H9 (cell line): Measurements from ENCODE around the gene ZNF521. TPM values are rescaled to one million over a fixed set of nuclear protein-coding genes. Genes with fewer than 3 reads are reported as not detected.

Source experiments
- DNase-seq: peaks from one replicate; pipeline ENCODE4 v3.0.0-alpha.2; 2017
- H2AFZ ChIP-seq: one replicate; pipeline ENCODE4 v1.6.1; 2013; ENCODE audit warnings: mild to moderate bottlenecking, low read length, control low read depth, moderate library complexity
- H2AK5ac ChIP-seq: 2 replicates; pipeline ENCODE4 v1.6.1; 2013; ENCODE audit warnings: low read length, control low read depth, mixed read lengths; ENCODE audit not compliant: insufficient read length
- H2BK120ac ChIP-seq: one replicate; pipeline ENCODE4 v1.6.1; 2013; ENCODE audit warnings: low read depth, mild to moderate bottlenecking, low read length, control low read depth, inconsistent platforms; ENCODE audit not compliant: poor library complexity, severe bottlenecking
- H2BK12ac ChIP-seq: 2 replicates; pipeline ENCODE4 v1.6.1; 2013; ENCODE audit warnings: low read length, control low read depth, mixed read lengths, low read depth; ENCODE audit not compliant: insufficient read length
- H2BK15ac ChIP-seq: 2 replicates; pipeline ENCODE4 v1.6.1; 2013; ENCODE audit warnings: low read depth, low read length, control low read depth
- H2BK20ac ChIP-seq: one replicate; pipeline ENCODE4 v1.6.1; 2013; ENCODE audit warnings: low read depth, mild to moderate bottlenecking, low read length, control low read depth, inconsistent platforms; ENCODE audit not compliant: poor library complexity, severe bottlenecking
- H2BK5ac ChIP-seq: 2 replicates; pipeline ENCODE4 v1.6.1; 2013; ENCODE audit warnings: low read length, control low read depth, mixed read lengths; ENCODE audit not compliant: insufficient read length
- H3K14ac ChIP-seq: 2 replicates; pipeline ENCODE4 v1.6.1; 2013; ENCODE audit warnings: low read length, control low read depth; ENCODE audit not compliant: insufficient read depth
- H3K18ac ChIP-seq: 2 replicates; pipeline ENCODE4 v1.6.1; 2013; ENCODE audit warnings: low read depth, mild to moderate bottlenecking, mixed read lengths, low read length, control low read depth; ENCODE audit not compliant: insufficient read length
- H3K23ac ChIP-seq: 2 replicates; pipeline ENCODE4 v1.6.1; 2013; ENCODE audit warnings: low read length, control low read depth, mixed read lengths, low read depth; ENCODE audit not compliant: insufficient read length
- H3K23me2 ChIP-seq: 2 replicates; pipeline ENCODE4 v1.6.1; 2013; ENCODE audit warnings: low read depth, mild to moderate bottlenecking, mixed read lengths, low read length, control low read depth; ENCODE audit not compliant: insufficient read length, poor library complexity, severe bottlenecking
- H3K27ac ChIP-seq: 2 replicates; pipeline ENCODE4 v1.5.1; 2013; ENCODE audit warnings: low read length, control low read depth, mixed read lengths, low read depth; ENCODE audit not compliant: insufficient read length
- H3K27me3 ChIP-seq: 2 replicates; pipeline ENCODE4 v1.6.1; 2013; ENCODE audit warnings: low read length, control low read depth, inconsistent platforms; ENCODE audit not compliant: insufficient read depth
- H3K4ac ChIP-seq: 2 replicates; pipeline ENCODE4 v1.6.1; 2013; ENCODE audit warnings: low read depth, mild to moderate bottlenecking, control low read depth, inconsistent platforms, low read length, moderate library complexity
- H3K4me1 ChIP-seq: 2 replicates; pipeline ENCODE4 v1.6.1; 2013; ENCODE audit warnings: low read length, control low read depth, inconsistent platforms; ENCODE audit not compliant: insufficient read depth
- H3K4me2 ChIP-seq: 2 replicates; pipeline ENCODE4 v1.6.1; 2013; ENCODE audit warnings: low read length, control low read depth, mixed read lengths; ENCODE audit not compliant: insufficient read length, insufficient read depth
- H3K56ac ChIP-seq: 2 replicates; pipeline ENCODE4 v1.6.1; 2013; ENCODE audit warnings: low read depth, mild to moderate bottlenecking, mixed read lengths, low read length, control low read depth; ENCODE audit not compliant: insufficient read length
- H3K79me1 ChIP-seq: 2 replicates; pipeline ENCODE4 v1.6.1; 2013; ENCODE audit warnings: low read depth, mild to moderate bottlenecking, moderate library complexity, low read length, control low read depth, inconsistent platforms; ENCODE audit not compliant: insufficient read depth, poor library complexity, severe bottlenecking
- H3K79me2 ChIP-seq: 2 replicates; pipeline ENCODE4 v1.6.1; 2013; ENCODE audit warnings: low read length, control low read depth, inconsistent platforms; ENCODE audit not compliant: insufficient read depth
- H3K9ac ChIP-seq: 2 replicates; pipeline ENCODE4 v1.6.1; 2013; ENCODE audit warnings: low read length, control low read depth, mixed read lengths; ENCODE audit not compliant: insufficient read length; ENCODE audit errors: extremely low read depth
- H3K9me3 ChIP-seq: one replicate; pipeline ENCODE4 v1.6.1; 2013; ENCODE audit warnings: low read depth, low read length, inconsistent platforms; ENCODE audit not compliant: control insufficient read depth
- H3T11ph ChIP-seq: one replicate; pipeline ENCODE4 v1.6.1; 2013; ENCODE audit warnings: mild to moderate bottlenecking, low read length, control low read depth, inconsistent platforms
- H4K20me1 ChIP-seq: one replicate; pipeline ENCODE4 v1.6.1; 2013; ENCODE audit not compliant: control insufficient read depth, insufficient read length, insufficient read depth
- H4K5ac ChIP-seq: 2 replicates; pipeline ENCODE4 v1.6.1; 2013; ENCODE audit warnings: low read depth, mild to moderate bottlenecking, mixed read lengths, low read length, control low read depth; ENCODE audit not compliant: insufficient read length
- H4K8ac ChIP-seq: replicated peaks from 2 replicates; pipeline ENCODE4 v1.6.1; 2013; ENCODE audit warnings: low read length, control low read depth, mixed read lengths, low read depth; ENCODE audit not compliant: insufficient read length
- H4K91ac ChIP-seq: 2 replicates; pipeline ENCODE4 v1.6.1; 2013; ENCODE audit warnings: low read depth, mild to moderate bottlenecking, moderate library complexity, mixed read lengths, low read length, control low read depth; ENCODE audit not compliant: insufficient read length
- H3K27ac Mint-ChIP-seq, 3 experiments: 2 replicates in 2 of 3; 3 replicates in 1 of 3; pipeline ENCODE4 v1.8.0; 2020 to 2021; ENCODE audit warnings: mixed read lengths in 3 of 3, mild to moderate bottlenecking in 1 of 3, moderate library complexity in 1 of 3
- H3K27me3 Mint-ChIP-seq: 2 replicates; pipeline ENCODE4 v1.8.0; 2021; ENCODE audit warnings: low read depth, mild to moderate bottlenecking, moderate library complexity, mixed read lengths
- H3K36me3 Mint-ChIP-seq, 3 experiments: 2 replicates in 2 of 3; 3 replicates in 1 of 3; pipeline ENCODE4 v1.8.0; 2020 to 2021; ENCODE audit warnings: low read depth in 3 of 3, mixed read lengths in 3 of 3; ENCODE audit not compliant: insufficient read depth in 1 of 3
- H3K4me1 Mint-ChIP-seq, 2 experiments: 2 replicates each; pipeline ENCODE4 v1.8.0; 2020; ENCODE audit warnings: mixed read lengths in 2 of 2
- H3K4me3 Mint-ChIP-seq, 2 experiments: 2 replicates in 1 of 2; 3 replicates in 1 of 2; pipeline ENCODE4 v1.8.0; 2020 to 2021; ENCODE audit warnings: mild to moderate bottlenecking in 2 of 2, mixed read lengths in 2 of 2, moderate library complexity in 1 of 2
- H3K9me3 Mint-ChIP-seq, 2 experiments: 2 replicates in 1 of 2; 3 replicates in 1 of 2; pipeline ENCODE4 v1.8.0; 2020; ENCODE audit warnings: mild to moderate bottlenecking in 2 of 2, mixed read lengths in 2 of 2, moderate library complexity in 1 of 2
- CTCF ChIP-seq: fragments of 200-600 bp; sonication (generic); conservative IDR thresholded peaks from 3 replicates; pipeline ENCODE4 v1.8.0; 2021; ENCODE audit warnings: antibody characterized with exemption, mild to moderate bottlenecking
- WGBS: extraction: QIAGEN DNeasy Blood & Tissue Kit; methylation state at CpG from one replicate; pipeline ENCODE4 v1.1.7; 2013; ENCODE audit warnings: missing lambda C conversion rate, low lambda C conversion rate, mixed read lengths; ENCODE audit not compliant: insufficient read length; ENCODE audit errors: extremely low coverage; 5-methylcytosine and 5-hydroxymethylcytosine counted together
- total RNA-seq: library from RNA; stranded (reverse); gene quantifications from 2 replicates; pipeline ENCODE4 v1.2.1, GENCODE V29; 2021

The ZNF521 gene
- total RNA-seq, 1 experiment from 2014 or later, result 3.3 TPM

DNA sequence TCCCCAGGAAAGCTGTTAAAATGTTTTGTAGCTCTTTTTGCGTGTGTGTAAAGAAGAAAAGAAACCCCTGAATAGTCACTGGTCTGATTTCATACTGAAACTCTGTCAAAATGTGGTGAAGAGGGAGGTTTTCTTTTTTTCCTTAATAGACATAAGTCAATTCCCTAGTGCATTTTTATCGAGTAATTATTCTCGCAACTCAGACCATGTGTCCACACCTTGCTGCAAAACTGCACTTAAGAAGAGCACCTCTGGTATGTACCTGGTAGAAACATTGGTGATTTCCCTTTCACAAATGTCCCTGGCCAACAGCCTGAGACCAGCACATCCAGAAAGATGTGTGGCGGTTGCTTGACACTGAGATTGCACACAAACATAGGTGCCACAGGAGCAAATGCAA lies 159.9 kb downstream of the ZNF521 start:
- Histone ChIP-seq H3K23ac (no peak overlapping the region), H2BK5ac (no peak overlapping the region), H2BK12ac (no peak overlapping the region), H3K9ac (no peak overlapping the region), H4K5ac (no peak overlapping the region), H3K14ac (no peak overlapping the region), H4K8ac (no peak overlapping the region), H2BK15ac (no peak overlapping the region), H3K9me3 (no peaks in the 10 kb centered on the region), H4K20me1 (no peaks in the 10 kb centered on the region), H2BK120ac (no peak overlapping the region), H2AFZ (no peak overlapping the region), H4K91ac (no peak overlapping the region), H3K56ac (no peak overlapping the region), H3T11ph (no peak overlapping the region), H3K4me1 (peaks cover 5% of the 10 kb centered on the region; the same call in 1 of the 2 replicates), H3K4ac (no peak overlapping the region), H2BK20ac (no peak overlapping the region), H3K4me2 (no peak overlapping the region), H3K18ac (no peak overlapping the region), H3K27me3 (no peaks in the 10 kb centered on the region), H3K23me2 (no peaks in the 10 kb centered on the region), H3K79me1 (no peaks in the 10 kb centered on the region), H3K27ac (no peak overlapping the region), H2AK5ac (no peak overlapping the region), H3K79me2 (no peaks in the 10 kb centered on the region)
- H3K36me3 Mint-ChIP-seq, result no peaks in the 10 kb centered on the region
- H3K4me1 Mint-ChIP-seq, result peaks cover 14 to 28% of the 10 kb centered on the region in 2 experiments
- WGBS, result no CpG with 5 or more reads among the region's 4 CpGs
- no peak overlapping the region; a peak in 1 of 5 replicates for H3K4me3 Mint-ChIP-seq
- no peak for DNase-seq
- H3K27ac Mint-ChIP-seq, result peak overlapping the region in 2 of 3 experiments; percentile 60 to 91; a peak in 2 of 7 replicates
- H3K27me3 Mint-ChIP-seq, result no peaks in the 10 kb centered on the region
- no peak for TF ChIP-seq CTCF
- no peaks in the 10 kb centered on the region for H3K9me3 Mint-ChIP-seq
